CD4-positive, alpha-beta T cell (primary cell): ENCODE results near the gene ELL3. TPM values are rescaled to one million over a fixed set of nuclear protein-coding genes. Genes with fewer than 3 reads are reported as not detected.
A peak's percentile ranks its signal among the peaks of the same experiment; 100 is the strongest.

Experiments used
- ATAC-seq: fragments of 200-7000 bp; cut with Tn5 transposase; one replicate; pipeline ENCODE4 v1.10.0; 2022; ENCODE audit warnings: mild to moderate bottlenecking; ENCODE audit not compliant: poor library complexity
- CTCF ChIA-PET: fragments of 350-600 bp; sonication (Branson Sonifier 250); formaldehyde crosslinking; loops from one replicate; lab custom pipeline; 2021; ENCODE audit warnings: antibody characterized with exemption, inconsistent platforms; lab: Charles Lee
- POLR2A ChIA-PET: fragments of 350-600 bp; sonication (Branson Sonifier 250); formaldehyde crosslinking; loops from one replicate; lab custom pipeline; 2021; ENCODE audit warnings: antibody characterized with exemption, inconsistent platforms; lab: Charles Lee
- DNase-seq, 14 experiments: peaks; one replicate each; pipeline ENCODE4 v3.0.0-alpha.2; 2013 to 2020; ENCODE audit warnings: mixed read lengths in 2 of 14
- H3K27ac ChIP-seq, 2 donors: one replicate each; pipeline versions ENCODE4 v1.5.1 to v1.7.0; 2013; ENCODE audit warnings: low read length in 2 of 2, low read depth in 1 of 2, mild to moderate bottlenecking in 1 of 2
- H3K27me3 ChIP-seq, 2 experiments: 1 replicate in 1 of 2; 2 replicates in 1 of 2; pipeline versions ENCODE4 v1.6.1 to v1.7.0; 2013; ENCODE audit warnings: low read length in 2 of 2, control low read depth in 1 of 2, mild to moderate bottlenecking in 1 of 2, moderate library complexity in 1 of 2; ENCODE audit not compliant: insufficient read depth in 2 of 2, control insufficient read depth in 1 of 2
- H3K36me3 ChIP-seq: one replicate; pipeline ENCODE4 v1.6.1; 2013; ENCODE audit warnings: low read length, control low read depth; ENCODE audit not compliant: insufficient read depth
- H3K4me1 ChIP-seq: one replicate; pipeline ENCODE4 v1.6.1; 2013; ENCODE audit warnings: low read length, control low read depth; ENCODE audit not compliant: insufficient read depth
- H3K4me3 ChIP-seq: one replicate; pipeline ENCODE4 v1.5.1; 2013; ENCODE audit warnings: mild to moderate bottlenecking, low read length, moderate library complexity
- H3K9me3 ChIP-seq, 2 experiments: 1 replicate in 1 of 2; 2 replicates in 1 of 2; pipeline versions ENCODE4 v1.6.1 to v1.7.0; 2013; ENCODE audit warnings: low read length in 2 of 2, mild to moderate bottlenecking in 2 of 2, control low read depth in 1 of 2, moderate library complexity in 1 of 2; ENCODE audit not compliant: control insufficient read depth in 1 of 2, insufficient read depth in 1 of 2
- H3K27ac Mint-ChIP-seq: one replicate; pipeline ENCODE4 v1.8.0; 2020; ENCODE audit warnings: mixed read lengths
- H3K27me3 Mint-ChIP-seq: one replicate; pipeline ENCODE4 v1.8.0; 2021; ENCODE audit warnings: mixed read lengths
- H3K36me3 Mint-ChIP-seq: one replicate; pipeline ENCODE4 v1.8.0; 2021; ENCODE audit warnings: low read depth, mixed read lengths
- H3K4me1 Mint-ChIP-seq: one replicate; pipeline ENCODE4 v1.8.0; 2021; ENCODE audit warnings: low read depth, mixed read lengths
- H3K4me3 Mint-ChIP-seq: one replicate; pipeline ENCODE4 v1.8.0; 2020; ENCODE audit warnings: mild to moderate bottlenecking, mixed read lengths
- H3K9me3 Mint-ChIP-seq: one replicate; pipeline ENCODE4 v1.8.0; 2020; ENCODE audit warnings: mixed read lengths
- CTCF ChIP-seq: fragments of 200-600 bp; IDR thresholded peaks from one replicate; pipeline ENCODE4 v1.8.0; 2022; ENCODE audit warnings: antibody characterized with exemption, mild to moderate bottlenecking
- intact Hi-C, 2 experiments: fragments of 100-400 bp; cut with DNase I in 1 of 2; cut with micrococcal nuclease in 1 of 2; formaldehyde crosslinking; loops; one replicate each; pipeline versions ENCODE4 v1.15.1 to v1.9.0; 2023 to 2025; cut with DNase I, micrococcal nuclease
- total RNA-seq, 174 experiments: library from RNA in 2 of 174; stranded (reverse) in 2 of 174; gene quantifications; one replicate each; pipeline ENCODE4 v1.2.3 and lab custom pipeline; 2021 to 2026

Gene ELL3
- total RNA-seq, 2 experiments from 2014 or later = 1.1 to 2.3 TPM

- no peaks in the 10 kb centered on the region for H3K9me3 Mint-ChIP-seq
- intact Hi-C loops = loop anchor here (1.0 to 2.0 kb wide), 5 partner anchors 14 to 47 kb away; partner anchors contain the start of genes HYPK (in 1 of the 2), MFAP1 (in 1 of the 2), SERF2 (in 1 of the 2) and SERINC4 (in 1 of the 2)
- TF ChIP-seq CTCF = peak; percentile 77
- H3K4me3 Mint-ChIP-seq = peak overlapping the region; percentile 94
- H3K4me1 Mint-ChIP-seq = peaks cover 22% of the 10 kb centered on the region
- peak; percentile 76 for ATAC-seq
- Histone ChIP-seq H3K27ac (peak overlapping the region; percentile 63 to 82), H3K36me3 (peaks cover 9% of the 10 kb centered on the region), H3K4me3 (peak overlapping the region; percentile 79), H3K27me3 (no peaks in the 10 kb centered on the region), H3K9me3 (no peaks in the 10 kb centered on the region), H3K4me1 (peaks cover 25% of the 10 kb centered on the region)
- H3K36me3 Mint-ChIP-seq = peaks cover 23% of the 10 kb centered on the region
- ChIA-PET CTCF (interaction anchor here (0.8 to 3.4 kb wide), 14 partner anchors 8 to 90 kb away, joined by 3 to 29 read pairs (median 4); partner anchors contain the start of genes HYPK, PDIA3, SERF2 and SERINC4), POLR2A (interaction anchor here (0.9 to 4.4 kb wide), 12 partner anchors 9 to 650 kb away, joined by 3 to 55 read pairs (median 5); partner anchors contain the start of genes CTDSPL2, HYPK, MFAP1 and SERF2)
- peak; percentile 67 to 94 (median 79) for DNase-seq
- H3K27ac Mint-ChIP-seq = peak overlapping the region; percentile 94
- H3K27me3 Mint-ChIP-seq = no peaks in the 10 kb centered on the region
Measured at GRCh38 chr15:43777267-43777914, 625 bp upstream of the ELL3 start.

GRCh38 chr15:43776101-43776717 lies 557 bp downstream of the ELL3 start:
- intact Hi-C loops = loop anchor here (2.0 kb wide), 3 partner anchors 25 to 49 kb away; partner anchors contain the start of genes HYPK (in 1 of the 2), MFAP1 (in 1 of the 2) and SERINC4 (in 1 of the 2)
- peaks cover 22% of the 10 kb centered on the region for H3K4me1 Mint-ChIP-seq
- no peak for TF ChIP-seq CTCF
- H3K36me3 ChIP-seq = peaks cover 21% of the 10 kb centered on the region
- peaks cover 35% of the 10 kb centered on the region for H3K36me3 Mint-ChIP-seq
- H3K27me3 Mint-ChIP-seq = no peaks in the 10 kb centered on the region
- ATAC-seq (no peak), DNase-seq (peak in 6 of 14 experiments; percentile 2 to 59 (median 14))
- peaks cover 25% of the 10 kb centered on the region for H3K4me1 ChIP-seq
- H3K27me3 ChIP-seq = no peaks in the 10 kb centered on the region
- peak overlapping the region; percentile 79 for H3K4me3 ChIP-seq
- ChIA-PET POLR2A (interaction anchor here (0.8 to 4.4 kb wide), 12 partner anchors 7 to 651 kb away, joined by 3 to 55 read pairs (median 5); partner anchors contain the start of genes CTDSPL2, HYPK, MFAP1 and SERF2), CTCF (interaction anchor here (0.9 to 3.4 kb wide), 11 partner anchors 11 to 52 kb away, joined by 3 to 29 read pairs (median 5); partner anchors contain the start of genes HYPK, PDIA3, SERF2 and SERINC4)
- H3K4me3 Mint-ChIP-seq = peak overlapping the region; percentile 94
- H3K27ac Mint-ChIP-seq = peak overlapping the region; percentile 69
- H3K9me3 ChIP-seq = no peaks in the 10 kb centered on the region
- H3K27ac ChIP-seq = peak overlapping the region; percentile 10 to 63
- no peaks in the 10 kb centered on the region for H3K9me3 Mint-ChIP-seq

GRCh38 chr15:43775411-43775965 lies 1.3 kb downstream of the ELL3 start:
- no peak for ATAC-seq
- no peaks in the 10 kb centered on the region for H3K9me3 Mint-ChIP-seq
- no peak for TF ChIP-seq CTCF
- peak overlapping the region; percentile 94 for H3K4me3 Mint-ChIP-seq
- H3K27me3 Mint-ChIP-seq = no peaks in the 10 kb centered on the region
- H3K27me3 ChIP-seq = no peaks in the 10 kb centered on the region
- ChIA-PET CTCF (interaction anchor here (3.4 kb wide), 1 partner anchor 15 kb away, joined by 29 read pairs; the partner anchor contains the start of gene SERF2), POLR2A (interaction anchor here (1.5 to 4.4 kb wide), 4 partner anchors 13 to 22 kb away, joined by 5 to 55 read pairs (median 27); partner anchors contain the start of genes HYPK, SERF2 and SERINC4)
- peak overlapping the region in 1 of 2 donors; percentile 54 for H3K27ac ChIP-seq
- peak overlapping the region; percentile 69 for H3K27ac Mint-ChIP-seq
- peaks cover 42% of the 10 kb centered on the region for H3K36me3 Mint-ChIP-seq
- peaks cover 26% of the 10 kb centered on the region for H3K36me3 ChIP-seq
- H3K4me1 Mint-ChIP-seq = peaks cover 18% of the 10 kb centered on the region
- H3K9me3 ChIP-seq = no peaks in the 10 kb centered on the region
- H3K4me1 ChIP-seq = peaks cover 25% of the 10 kb centered on the region
- DNase-seq = peak in 1 of 14 experiments; percentile 16
- intact Hi-C loops = loop anchor here in 1 of 2 experiments (2.0 kb wide), 1 partner anchor 25 kb away; no protein-coding TSS in a partner anchor
- no peak overlapping the region for H3K4me3 ChIP-seq
